GM21576 (cell line): ENCODE results near the gene ME2.
A peak's percentile ranks its signal among the peaks of the same experiment; 100 is the strongest.
"Not testable (repeated sequence)": the region's sequence is repeated elsewhere in the genome, so short reads cannot be mapped to it uniquely, and the experiment has no call there.

ENCODE experiments used
- ATAC-seq: cut with Tn5 transposase; IDR thresholded peaks from one replicate; pipeline ENCODE4 v1.9.1; 2021; ENCODE audit warnings: mild to moderate bottlenecking, moderate library complexity; ENCODE audit not compliant: unreplicated experiment

The ME2 gene

DNA sequence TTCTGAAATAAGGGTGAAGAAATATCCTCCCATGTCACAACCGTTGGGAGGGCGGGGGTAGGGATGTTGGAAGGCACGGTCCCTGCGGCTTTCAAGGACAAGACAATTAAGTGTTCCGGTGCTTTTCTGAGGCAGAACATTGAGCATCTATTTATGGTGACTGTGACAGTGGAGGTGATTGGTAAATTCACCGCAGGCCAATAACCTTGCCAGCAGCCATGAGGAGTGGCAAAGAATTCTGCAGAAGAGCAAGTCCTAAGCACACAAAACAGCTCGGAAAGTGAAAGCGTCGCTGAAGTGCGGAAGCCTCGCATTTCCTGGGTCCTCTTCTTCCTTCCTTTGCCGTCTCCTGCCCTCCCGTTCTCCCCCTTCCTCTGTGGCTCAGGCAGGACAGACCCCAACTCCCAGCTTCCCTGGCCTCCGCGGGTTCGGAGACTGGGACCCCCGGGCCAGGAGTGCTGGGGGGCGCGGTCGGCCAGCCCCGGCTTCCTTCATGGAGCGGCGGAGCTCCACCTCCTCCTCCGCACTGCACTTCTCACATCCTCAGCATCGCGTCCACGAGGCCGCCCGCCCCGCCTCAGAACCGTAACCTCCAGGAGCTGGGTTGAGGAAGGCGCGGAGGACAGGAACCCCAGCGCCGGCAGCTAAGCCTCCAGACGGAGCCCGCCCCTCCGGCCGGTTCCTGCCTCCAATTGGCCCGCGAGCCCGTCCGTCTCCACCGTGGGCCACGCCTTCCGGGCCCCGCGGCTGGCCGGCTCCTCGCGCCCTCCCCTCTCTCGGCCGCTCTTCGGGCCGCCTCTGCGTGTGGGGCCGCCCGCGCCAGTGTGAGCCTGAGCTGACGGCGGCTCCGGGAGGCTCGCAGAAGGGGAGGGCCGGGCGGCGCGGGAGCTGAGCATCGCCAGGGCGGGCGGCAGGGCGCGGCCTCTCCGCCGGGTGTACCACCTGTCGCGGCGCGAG is at the start of gene ME2:
Gene ME2, plus strand, starts transcription at position 774 of the 957 bp plus-strand sequence. CDS start 16,703 bp downstream, outside the sequence.
- ATAC-seq, result peak; percentile 95

DNA sequence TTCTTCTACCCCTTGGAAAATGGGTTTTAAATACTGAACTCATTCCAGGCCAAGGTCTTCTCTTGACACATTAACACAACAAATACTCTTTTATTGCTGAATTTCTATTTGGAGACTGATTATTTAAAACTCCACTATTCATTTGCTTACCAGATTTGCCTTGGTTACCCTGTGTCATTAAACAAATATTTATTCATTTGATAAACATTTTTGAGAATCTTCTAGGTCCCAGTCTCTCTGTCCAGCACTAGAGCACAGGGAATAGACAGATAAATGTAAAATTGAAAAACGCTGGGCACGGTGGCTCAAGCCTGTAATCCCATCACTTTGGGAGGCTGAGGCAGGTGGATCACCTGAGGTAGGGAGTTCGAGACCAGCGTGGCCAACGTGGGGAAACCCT is 49.3 kb upstream of the ME2 start:
- ATAC-seq, result no peak

DNA sequence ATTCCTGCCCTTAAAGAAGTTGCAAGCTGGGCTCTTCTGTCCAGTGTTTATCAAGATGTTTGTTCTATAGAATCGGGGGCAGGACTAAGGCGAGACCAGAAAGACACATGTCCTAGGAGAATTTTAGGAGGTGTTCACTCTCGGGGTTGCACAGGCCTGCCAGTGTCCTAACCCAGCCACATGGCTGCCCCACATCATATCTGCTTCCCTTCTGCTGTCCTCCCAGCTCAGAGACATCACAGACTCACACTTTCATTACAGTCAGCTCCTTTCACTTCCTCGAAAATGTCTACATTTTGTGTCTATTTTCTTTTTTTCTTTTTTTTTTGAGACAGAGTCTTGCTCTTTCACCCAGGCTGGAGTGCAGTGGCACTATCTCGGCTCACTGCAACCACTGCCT is 48.4 kb upstream of the ME2 start:
- peak; percentile 73 for ATAC-seq

DNA sequence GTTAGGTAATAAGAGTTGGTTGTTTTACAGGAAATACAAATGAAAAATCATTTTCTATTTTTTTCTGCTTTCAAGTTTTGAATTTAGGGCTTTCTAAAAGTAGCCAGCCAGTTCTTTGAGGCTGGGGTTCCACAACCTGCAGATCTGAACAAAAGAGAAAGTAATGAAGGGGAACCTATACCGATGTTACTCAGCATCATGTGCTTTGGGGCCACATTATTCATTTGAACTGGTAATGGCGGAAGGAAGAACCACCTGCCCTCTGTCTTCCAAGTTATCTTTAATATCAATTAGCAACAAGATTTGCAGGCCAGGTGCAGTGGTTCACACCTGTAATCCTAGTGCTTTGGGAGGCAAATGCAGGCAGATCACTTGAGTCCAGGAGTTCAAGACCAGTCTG is 46.2 kb upstream of the ME2 start:
- ATAC-seq, result peak; percentile 69

DNA sequence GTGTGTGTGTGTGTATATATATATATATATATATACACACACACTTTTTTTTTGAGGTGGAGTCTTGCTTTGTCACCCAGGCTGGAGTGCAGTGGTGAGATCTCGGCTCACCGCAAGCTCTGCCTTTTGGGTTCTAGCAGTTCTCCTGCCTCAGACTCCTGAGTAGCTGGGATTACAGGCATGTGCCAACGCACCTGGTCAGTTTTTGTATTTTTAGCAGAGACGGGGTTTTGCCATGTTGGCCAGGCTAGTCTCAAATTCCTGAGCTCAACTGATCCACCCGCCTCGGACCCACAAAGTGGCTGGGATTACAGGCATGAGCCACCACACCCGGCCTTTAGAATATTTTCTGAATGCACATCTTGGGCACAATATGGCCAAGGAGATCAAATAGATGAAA is 45.4 kb upstream of the ME2 start:
- ATAC-seq, result not testable (repeated sequence)

GRCh38 chr18:50836521-50836957 is 42.4 kb upstream of the ME2 start:
- ATAC-seq, result no peak

DNA sequence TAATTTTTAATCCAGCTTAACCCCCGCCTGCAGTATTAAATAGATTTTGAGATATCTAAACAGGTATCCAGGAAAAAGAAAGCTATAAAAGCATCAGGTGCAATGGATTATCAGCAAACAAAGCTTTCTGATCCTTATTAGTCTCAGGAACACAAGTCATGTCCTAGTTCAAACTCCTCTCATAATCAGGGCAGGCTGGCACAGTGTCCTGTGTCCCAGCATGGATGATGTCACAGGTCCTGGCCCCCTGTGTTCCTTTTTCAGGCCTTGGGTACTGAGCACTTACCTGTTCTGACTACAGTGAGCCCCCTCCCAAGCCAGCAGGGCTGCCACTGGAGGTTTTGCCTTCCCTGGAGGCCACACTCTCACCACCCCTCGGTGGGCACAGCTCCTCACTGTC is 39.6 kb upstream of the ME2 start:
- no peak for ATAC-seq

GRCh38 chr18:50839996-50840395 is 38.9 kb upstream of the ME2 start:
- ATAC-seq, result no peak

DNA sequence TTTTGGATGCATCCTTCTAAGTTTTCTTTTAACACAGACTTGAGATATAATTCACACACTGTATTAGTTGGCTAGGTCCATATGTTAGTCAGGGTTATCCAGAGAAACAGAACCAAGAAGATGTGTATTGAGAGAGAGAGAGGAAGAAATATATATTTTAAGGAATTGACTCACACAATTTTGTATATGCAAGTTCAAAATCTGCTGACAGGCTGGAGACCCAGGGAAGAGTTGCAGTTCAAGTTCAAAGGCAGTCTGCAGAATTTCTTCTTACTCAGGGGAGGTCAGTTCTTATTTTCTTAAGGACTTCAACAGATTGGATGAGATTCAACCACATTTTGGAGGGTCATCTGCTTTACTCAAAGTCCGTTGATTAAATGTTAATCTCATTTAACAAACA is 36.1 kb upstream of the ME2 start:
- ATAC-seq, result no peak

DNA sequence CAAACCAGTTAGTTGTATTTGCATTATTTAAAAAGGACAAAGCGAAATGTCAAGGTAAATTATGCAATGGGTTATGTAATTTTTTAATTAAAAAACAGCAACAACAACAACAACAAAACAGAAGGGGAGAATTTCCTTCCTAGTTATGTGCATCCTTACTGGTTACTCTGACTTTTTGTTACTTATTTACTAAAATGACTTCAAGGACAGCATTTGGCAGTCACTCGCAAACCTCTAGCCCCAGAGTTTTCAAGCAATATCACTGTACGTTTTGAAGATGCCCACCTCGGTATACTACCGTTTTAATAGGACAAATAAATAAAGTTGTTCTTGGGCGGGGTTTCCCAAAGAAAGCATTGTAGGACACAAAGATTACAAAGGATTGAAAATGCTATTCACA is 34.4 kb upstream of the ME2 start:
- ATAC-seq, result no peak

DNA sequence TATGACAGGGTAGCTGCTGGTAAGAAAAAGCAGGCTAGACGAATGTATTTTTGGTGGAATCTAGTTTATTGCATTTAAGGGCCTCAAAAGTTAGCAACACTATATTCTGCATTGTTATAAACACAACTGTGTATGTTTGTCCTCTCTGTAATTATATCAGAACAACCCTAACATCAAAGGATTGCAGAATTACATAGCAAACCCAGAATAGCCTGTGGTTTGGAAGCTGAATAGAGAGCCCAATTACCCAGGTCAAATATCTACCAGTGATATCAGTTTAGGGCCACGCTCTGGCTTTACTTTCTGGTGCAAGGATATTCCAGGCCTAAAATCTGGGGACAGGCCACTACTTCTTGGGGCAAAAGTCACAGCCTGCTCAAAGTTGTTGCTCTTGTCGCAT is 34.0 kb upstream of the ME2 start:
- no peak for ATAC-seq

DNA sequence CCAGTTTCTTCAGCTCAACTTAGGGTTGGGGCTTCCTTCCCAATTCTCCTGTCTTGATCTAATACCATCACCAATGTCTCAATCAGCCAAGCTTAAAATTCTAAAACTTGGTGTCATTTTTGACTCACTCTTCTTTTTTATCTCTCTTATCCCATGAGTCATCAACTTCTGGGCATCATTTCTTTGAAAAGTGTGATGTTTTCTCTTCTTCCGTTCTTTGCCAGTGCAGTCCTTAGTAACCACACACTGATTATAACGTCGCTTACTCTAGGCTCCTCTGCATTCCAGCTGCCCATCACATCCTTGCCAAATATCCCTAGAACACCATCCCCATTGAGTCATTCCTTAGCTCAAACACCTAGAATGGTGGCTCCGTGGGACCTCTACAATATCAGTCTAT is 31.7 kb upstream of the ME2 start:
- ATAC-seq, result no peak

GRCh38 chr18:50848061-50848551 is 30.8 kb upstream of the ME2 start:
- no peak for ATAC-seq

GRCh38 chr18:50848991-50849390 is 29.9 kb upstream of the ME2 start:
- ATAC-seq, result no peak

GRCh38 chr18:50849419-50849821 is 29.5 kb upstream of the ME2 start:
- no peak for ATAC-seq

DNA sequence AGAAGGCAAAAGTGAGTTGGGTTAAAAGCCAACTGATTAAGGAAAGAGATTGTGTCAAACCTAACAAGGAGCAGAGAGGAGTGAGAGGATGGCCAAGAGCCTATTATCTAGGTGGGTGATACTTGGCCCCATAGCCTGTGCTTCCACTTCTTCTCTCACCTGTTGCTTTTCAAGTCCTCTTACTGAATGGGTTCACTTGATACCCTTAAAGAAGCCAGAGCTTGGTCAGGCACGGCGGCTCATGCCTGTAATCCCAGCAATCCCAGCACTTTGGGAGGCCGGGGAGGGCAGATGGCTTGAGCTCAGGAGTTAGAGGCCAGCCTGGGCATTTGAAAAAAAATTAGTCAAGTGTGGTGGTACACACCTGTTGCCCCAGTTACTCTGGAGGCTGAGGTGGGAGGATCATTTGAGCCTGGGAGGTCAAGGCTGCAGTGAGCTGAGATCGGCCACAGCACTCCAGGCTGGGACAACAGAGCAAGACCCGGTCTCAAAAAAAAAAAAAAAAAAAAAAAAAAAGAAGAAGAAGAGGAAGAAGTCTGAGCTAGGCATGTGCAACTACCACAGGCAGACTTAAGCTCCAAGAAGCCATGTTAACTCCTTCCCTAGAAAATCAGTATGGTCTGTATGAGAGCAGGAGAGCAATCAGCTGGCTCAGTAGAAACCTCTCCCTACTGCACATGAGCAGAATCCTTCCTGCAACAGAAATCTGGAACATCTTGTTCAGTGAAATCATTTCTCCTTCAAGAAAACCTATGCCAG is 28.4 kb upstream of the ME2 start:
- ATAC-seq, result no peak

DNA sequence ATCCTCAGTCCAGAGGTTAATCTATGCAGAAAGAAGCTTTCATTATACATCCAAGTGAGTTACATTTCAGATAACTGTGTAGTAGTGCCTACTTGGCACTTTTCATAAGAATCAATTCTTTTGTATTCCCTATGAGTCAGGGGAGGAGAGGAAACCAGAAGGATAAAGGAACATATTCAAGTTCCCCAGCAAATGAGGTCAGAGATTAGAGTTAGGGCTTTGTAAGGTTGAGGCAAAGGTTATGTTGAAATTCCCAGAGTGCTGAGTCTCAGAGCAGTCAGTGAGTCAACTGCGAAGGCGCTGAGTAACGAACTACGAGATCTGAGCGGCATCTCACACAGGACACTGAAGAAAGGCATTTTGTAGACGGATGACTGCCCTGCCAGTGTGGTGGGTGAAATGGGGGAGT is 25.1 kb upstream of the ME2 start:
- no peak for ATAC-seq

GRCh38 chr18:50855976-50856757 is 22.8 kb upstream of the ME2 start:
- no peak for ATAC-seq

DNA sequence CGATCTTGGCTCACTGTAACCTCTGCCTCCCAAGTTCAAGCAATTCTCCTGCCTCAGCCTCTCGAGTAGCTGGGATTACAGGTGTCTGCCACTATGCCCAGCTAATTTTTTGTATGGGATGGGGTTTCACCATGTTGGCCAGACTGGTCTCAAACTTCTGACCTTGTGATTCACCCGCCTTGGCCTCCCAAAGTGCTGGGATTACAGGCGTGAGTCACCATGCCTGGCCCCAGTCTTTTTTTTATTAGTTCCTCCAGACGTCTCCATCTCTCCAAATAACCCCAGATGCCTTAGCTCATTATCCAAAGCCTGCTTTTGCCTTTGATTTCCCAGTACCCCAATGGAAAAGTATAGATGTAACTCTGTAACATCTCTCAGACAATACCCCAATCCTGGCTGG is 21.8 kb upstream of the ME2 start:
- not testable (repeated sequence) for ATAC-seq

DNA sequence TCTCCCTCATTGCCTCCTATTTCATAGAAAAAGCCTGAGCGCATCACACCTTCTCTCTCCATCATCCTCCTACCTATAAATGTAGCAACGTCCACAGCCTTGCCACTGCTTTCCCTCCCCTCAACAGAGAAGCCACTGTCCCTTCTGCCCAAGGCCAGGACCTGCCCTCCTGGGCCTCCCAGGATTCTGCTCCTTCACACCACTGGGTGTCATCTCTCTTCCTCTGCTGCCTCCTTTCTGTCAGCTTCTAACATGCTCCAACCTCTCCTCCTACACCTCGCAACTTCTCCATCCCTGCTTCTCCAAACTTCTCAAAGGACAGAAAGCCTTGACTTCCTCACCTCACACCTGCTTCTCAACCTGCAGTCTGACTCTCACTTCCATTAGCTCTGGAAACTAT is 21.2 kb upstream of the ME2 start:
- ATAC-seq, result no peak
